GM23248 (cell line): Measurements from ENCODE around the gene MYH15.

Source experiments
- EZH2 ChIP-seq: fragments of 200-600 bp; sonication (generic); IDR thresholded peaks from 2 replicates; pipeline ENCODE4 v1.6.1; 2018; ENCODE audit warnings: antibody characterized with exemption, mild to moderate bottlenecking; ENCODE audit not compliant: insufficient read depth, poor library complexity, severe bottlenecking
- EZH2phosphoT487 ChIP-seq: fragments of 200-600 bp; sonication (generic); IDR thresholded peaks from 2 replicates; pipeline ENCODE4 v1.6.1; 2018; ENCODE audit warnings: antibody characterized with exemption, moderate library complexity, mild to moderate bottlenecking, low read depth; ENCODE audit not compliant: insufficient read depth

- TF ChIP-seq EZH2, result no peak
- no peak for TF ChIP-seq EZH2phosphoT487
Observed at GRCh38 chr3:108459225-108459624, 51.2 kb downstream of the MYH15 start.
